Measurements from ENCODE around the gene GNAQ. TPM values are rescaled to one million over a fixed set of nuclear protein-coding genes. Genes with fewer than 3 reads are reported as not detected.

GNAQ gene
- total and polyA plus RNA-seq, 2 of the 13 experiments (the other 11 are each of a cell fraction or from before 2014, with no cell fraction given), result 16.5 to 17.7 TPM

GRCh38 chr9:77883846-77884771 is 147.5 kb downstream of the GNAQ start:
- no peak overlapping the region for H3K4me2 ChIP-seq (ENCODE audit: low read depth, low read length)
- H3K79me2 ChIP-seq (ENCODE audit: insufficient read depth, low read length), result no peaks in the 10 kb centered on the region
- H3K9me3 ChIP-seq (ENCODE audit: low read length), result no peaks in the 10 kb centered on the region
- DNase-seq (ENCODE audit: low spot score), result no peak
- intact Hi-C loops (cut with micrococcal nuclease; ENCODE audit: unreplicated experiment), result no loop called here
- H3K36me3 ChIP-seq (replicated peaks in 1 of 2; ENCODE audit: control insufficient read depth in 1 of 2, insufficient read depth in 2 of 2, low read length in 2 of 2), result no peaks in the 10 kb centered on the region
- 0 out of 2 replicates have a peak, but pooled peaks cover 4% of the 10 kb centered on the region for H4K20me1 ChIP-seq (ENCODE audit: insufficient read depth, low read length)
- no TSS peak for BruUV-seq (replicated peaks)
- no peak overlapping the region for H3K9ac ChIP-seq (ENCODE audit: insufficient read depth, low read depth, low read length)
- TF ChIP-seq MTF1 (CRISPR knock-in tag; IDR thresholded peaks at IDR 0.05) (no peak), ZNF142 (CRISPR knock-in tag; IDR thresholded peaks at IDR 0.05) (no peak), THAP11 (CRISPR knock-in tag; IDR thresholded peaks at IDR 0.05) (no peak), HMG20A (CRISPR knock-in tag; IDR thresholded peaks at IDR 0.05; ENCODE audit: borderline replicate concordance) (no peak), NFATC3 (CRISPR knock-in tag; IDR thresholded peaks at IDR 0.05) (no peak), ZNF33B (CRISPR knock-in tag; IDR thresholded peaks at IDR 0.05) (no peak), ZNF790 (CRISPR knock-in tag; IDR thresholded peaks at IDR 0.05; ENCODE audit: borderline replicate concordance) (no peak), PREB (CRISPR knock-in tag; IDR thresholded peaks at IDR 0.05) (no peak), GATAD1 (CRISPR knock-in tag; IDR thresholded peaks at IDR 0.05) (no peak), ZNF660 (CRISPR knock-in tag; IDR thresholded peaks at IDR 0.05; ENCODE audit: borderline replicate concordance, low read depth) (no peak), ZNF766 (CRISPR knock-in tag; IDR thresholded peaks at IDR 0.05; ENCODE audit: borderline replicate concordance) (no peak), ZMYM2 (CRISPR knock-in tag; IDR thresholded peaks at IDR 0.05) (no peak), TARDBP (CRISPR knock-in tag; IDR thresholded peaks at IDR 0.05) (no peak), ZNF501 (CRISPR knock-in tag; IDR thresholded peaks at IDR 0.05) (no peak), ZNF652 (CRISPR knock-in tag; IDR thresholded peaks at IDR 0.05; ENCODE audit: borderline replicate concordance, low read depth) (no peak), ZBTB8A (CRISPR knock-in tag; IDR thresholded peaks at IDR 0.05; ENCODE audit: borderline replicate concordance, low read depth) (no peak), PCBP2 (optimal IDR thresholded peaks at IDR 0.05; ENCODE audit: low read depth, low read length, poor library complexity, severe bottlenecking) (no peak)
- 83% methylated on average over 5 of the region's 5 CpGs for WGBS (ENCODE audit: low lambda C conversion rate)
- H3K4me1 ChIP-seq (ENCODE audit: insufficient read depth, low read length), result peaks cover 27% of the 10 kb centered on the region
- no peak for ATAC-seq
- no peak overlapping the region for H2AFZ ChIP-seq (ENCODE audit: low read length)
- in situ Hi-C loops (cut with HindIII; ENCODE audit: extremely low pct_ligation_motif_present, low pct_unique_long_range_greater_than_20kb), result no loop called here
- no peak overlapping the region for H3K4me3 ChIP-seq (replicated peaks in 1 of 3; ENCODE audit: insufficient read depth in 1 of 3, low read depth in 2 of 3, low read length in 3 of 3)
- ChIA-PET POLR2A (no interaction called here), CTCF (ENCODE audit: low intra/inter-chr PET ratio, low total read pairs) (no interaction called here)
- H3K27ac ChIP-seq (ENCODE audit: extremely low read length, insufficient read depth, low read length), result no peak overlapping the region
- no peak for FAIRE-seq
- no peaks in the 10 kb centered on the region for H3K27me3 ChIP-seq (ENCODE audit: control insufficient read depth in 1 of 2, insufficient read depth in 2 of 2, low read length in 2 of 2)

Measured in HepG2 (cell line).